ENCODE measurements around the gene KRT25. TPM values are rescaled to one million over a fixed set of nuclear protein-coding genes. Genes with fewer than 3 reads are reported as not detected.

KRT25 gene, protein sequence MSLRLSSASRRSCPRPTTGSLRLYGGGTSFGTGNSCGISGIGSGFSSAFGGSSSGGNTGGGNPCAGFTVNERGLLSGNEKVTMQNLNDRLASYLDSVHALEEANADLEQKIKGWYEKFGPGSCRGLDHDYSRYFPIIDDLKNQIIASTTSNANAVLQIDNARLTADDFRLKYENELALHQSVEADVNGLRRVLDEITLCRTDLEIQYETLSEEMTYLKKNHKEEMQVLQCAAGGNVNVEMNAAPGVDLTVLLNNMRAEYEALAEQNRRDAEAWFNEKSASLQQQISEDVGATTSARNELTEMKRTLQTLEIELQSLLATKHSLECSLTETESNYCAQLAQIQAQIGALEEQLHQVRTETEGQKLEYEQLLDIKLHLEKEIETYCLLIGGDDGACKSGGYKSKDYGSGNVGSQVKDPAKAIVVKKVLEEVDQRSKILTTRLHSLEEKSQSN
- total RNA-seq = not detected in 2 replicates

DNA sequence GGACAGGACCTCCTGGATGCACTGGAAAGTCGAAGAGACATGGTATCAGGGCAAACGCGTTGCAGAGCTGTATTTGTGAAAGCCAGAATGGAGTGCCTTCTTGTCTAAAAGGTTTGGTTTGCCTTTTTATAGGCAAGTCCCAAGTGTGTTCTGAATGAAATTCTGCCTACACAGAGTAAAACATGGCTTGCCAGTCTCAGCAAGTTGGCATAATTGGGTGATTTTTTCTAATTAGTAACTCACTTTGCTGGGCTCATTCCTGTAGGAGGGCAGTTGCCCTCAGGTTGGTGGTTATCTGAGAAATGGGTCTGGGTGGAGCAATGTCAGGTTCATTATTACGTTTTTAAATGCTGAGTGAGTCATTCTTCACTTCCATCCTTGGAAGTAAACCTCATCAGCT is at the start of gene KRT25:
Gene KRT25, minus strand, starts transcription at position 101 of the 400 bp plus-strand sequence. Its CDS starts 60 bp downstream, at position 41.

DNA sequence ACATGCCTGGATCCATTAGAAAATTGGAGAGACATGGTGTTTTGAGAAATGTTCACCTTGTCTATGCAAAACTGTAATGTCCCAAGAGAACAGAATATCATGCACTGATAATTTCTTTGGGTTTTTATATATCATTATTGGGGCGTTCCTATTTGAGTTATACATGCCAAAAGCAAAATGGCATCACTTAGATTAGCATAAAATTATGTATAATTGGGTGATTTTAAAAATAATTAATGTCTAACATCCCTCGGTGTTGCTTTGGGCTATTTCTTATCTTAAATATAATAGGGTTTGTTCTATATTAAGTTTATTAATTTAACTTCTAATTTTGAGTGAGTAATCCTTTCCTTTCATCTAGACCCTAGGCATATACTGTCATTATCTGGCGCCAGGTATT is 44.7 kb upstream of the KRT25 start, which contains the start of gene KRT28:
Gene KRT28, minus strand, starts transcription at position 101 of the 400 bp plus-strand sequence. Its CDS starts 66 bp downstream, at position 35.

DNA sequence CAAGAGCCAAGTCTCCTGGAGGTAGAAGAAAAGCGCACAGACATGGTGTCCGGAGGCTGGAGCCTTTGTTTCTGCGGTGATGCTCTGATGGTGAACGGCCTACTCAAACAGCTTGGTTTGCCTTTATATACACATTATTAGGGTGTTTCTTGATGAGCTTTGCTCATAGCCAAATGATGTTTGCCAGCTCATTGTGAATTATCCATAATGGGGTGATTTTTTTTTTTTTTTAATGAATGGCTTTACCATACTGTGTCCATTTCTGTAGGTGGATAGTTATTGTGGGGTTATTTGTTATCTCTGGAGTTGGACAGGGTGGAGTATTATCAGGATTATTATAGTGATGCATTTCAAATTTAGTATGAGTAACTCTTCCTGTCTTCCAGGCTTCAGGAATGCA is 27.3 kb upstream of the KRT25 start, which contains the start of gene KRT27:
Gene KRT27, minus strand, starts transcription at position 101 of the 400 bp plus-strand sequence. Its CDS starts 57 bp downstream, at position 44.

DNA sequence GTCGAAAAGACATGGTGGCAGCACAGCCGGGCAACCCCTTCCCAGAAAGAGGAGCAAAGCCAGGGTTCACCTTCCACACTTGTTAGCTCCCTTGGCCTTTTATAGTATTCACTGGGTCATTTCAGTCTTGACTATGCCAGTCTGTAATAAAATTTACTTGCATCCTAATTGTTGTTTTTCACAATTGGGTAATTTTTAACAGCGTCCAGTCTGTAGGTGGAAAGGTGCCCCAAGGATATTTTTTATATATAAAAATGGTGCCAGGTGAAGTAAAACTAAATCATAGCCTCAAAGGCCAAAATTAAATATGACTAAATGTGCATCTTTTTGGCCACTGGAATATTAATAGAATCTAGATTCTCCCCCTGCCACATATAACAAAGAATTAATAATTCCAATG is 17.0 kb upstream of the KRT25 start, which contains the start of gene KRT26:
Gene KRT26, minus strand, starts transcription at position 101 of the 400 bp plus-strand sequence. Its CDS starts 88 bp downstream, at position 13.

DNA sequence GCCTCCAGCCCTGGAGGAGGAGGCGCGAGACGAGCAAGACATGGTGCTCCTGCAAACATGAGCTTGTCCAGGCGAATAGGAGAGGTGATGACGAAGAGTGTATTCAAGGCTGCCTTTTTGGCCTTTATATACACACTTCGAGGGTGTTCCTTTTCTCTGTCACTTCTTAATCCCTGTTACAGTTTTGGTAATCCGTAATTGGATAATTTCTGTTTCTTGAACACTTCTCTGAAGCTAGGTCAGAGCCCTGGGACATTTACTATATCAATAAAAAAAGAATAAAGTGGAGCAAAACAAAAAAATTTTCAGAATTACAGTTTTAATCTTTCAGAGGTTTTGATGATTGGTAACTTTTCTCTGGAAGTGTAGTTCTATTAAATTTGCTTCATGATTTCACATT is 51.5 kb downstream of the KRT25 start, which contains the start of gene KRT24:
Gene KRT24, minus strand, starts transcription at position 101 of the 400 bp plus-strand sequence. Its CDS starts 59 bp downstream, at position 42.

Other genes starting within 250 kb of the KRT25 start
- under 0.01 and 0.28 TPM in 2 replicates for gene CCR7, start 189.9 kb downstream of the KRT25 start, total RNA-seq
- gene SMARCE1, start 107.5 kb downstream of the KRT25 start, total RNA-seq = 53.6 and 90.5 TPM in 2 replicates
- gene KRT222, start 90.2 kb downstream of the KRT25 start, total RNA-seq = under 0.01 TPM in 1 of 2 replicates, not detected in the other
- not detected in 2 replicates for gene KRT24, start 51.6 kb downstream of the KRT25 start, total RNA-seq
- not detected in 2 replicates for gene KRT26, start 16.9 kb upstream of the KRT25 start, total RNA-seq
- not detected in 2 replicates for gene KRT27, start 27.2 kb upstream of the KRT25 start, total RNA-seq
- gene KRT28, start 44.6 kb upstream of the KRT25 start, total RNA-seq = not detected in 2 replicates
- gene KRT10, start 67.3 kb upstream of the KRT25 start, total RNA-seq = 3.9 and 8.8 TPM in 2 replicates
- gene KRT12, start 111.9 kb upstream of the KRT25 start, total RNA-seq = not detected in 2 replicates
- gene KRT20, start 129.9 kb upstream of the KRT25 start, total RNA-seq = not detected in 2 replicates
- under 0.01 TPM in 1 of 2 replicates, not detected in the other for gene KRT23, start 182.3 kb upstream of the KRT25 start, total RNA-seq
- gene KRT39, start 211.6 kb upstream of the KRT25 start, total RNA-seq = 0.28 TPM in 1 of 2 replicates, not detected in the other
- not detected in 2 replicates for gene KRT40, start 229.0 kb upstream of the KRT25 start, total RNA-seq
- not detected in 2 replicates for gene KRTAP3-3, start 238.8 kb upstream of the KRT25 start, total RNA-seq
- not detected in 2 replicates for gene KRTAP3-2, start 244.6 kb upstream of the KRT25 start, total RNA-seq

Data from regular cardiac myocyte (primary cell).